Kasumi-1 (cell line): ENCODE measurements around the gene ZBTB39.
"Not testable (repeated sequence)": the region's sequence is repeated elsewhere in the genome, so short reads cannot be mapped to it uniquely, and the experiment has no call there.

Source experiments
- DNase-seq, 2 experiments: peaks; one replicate each; lab custom pipeline; 2025; lab: John Stamatoyannopoulos, UW

Gene ZBTB39

DNA sequence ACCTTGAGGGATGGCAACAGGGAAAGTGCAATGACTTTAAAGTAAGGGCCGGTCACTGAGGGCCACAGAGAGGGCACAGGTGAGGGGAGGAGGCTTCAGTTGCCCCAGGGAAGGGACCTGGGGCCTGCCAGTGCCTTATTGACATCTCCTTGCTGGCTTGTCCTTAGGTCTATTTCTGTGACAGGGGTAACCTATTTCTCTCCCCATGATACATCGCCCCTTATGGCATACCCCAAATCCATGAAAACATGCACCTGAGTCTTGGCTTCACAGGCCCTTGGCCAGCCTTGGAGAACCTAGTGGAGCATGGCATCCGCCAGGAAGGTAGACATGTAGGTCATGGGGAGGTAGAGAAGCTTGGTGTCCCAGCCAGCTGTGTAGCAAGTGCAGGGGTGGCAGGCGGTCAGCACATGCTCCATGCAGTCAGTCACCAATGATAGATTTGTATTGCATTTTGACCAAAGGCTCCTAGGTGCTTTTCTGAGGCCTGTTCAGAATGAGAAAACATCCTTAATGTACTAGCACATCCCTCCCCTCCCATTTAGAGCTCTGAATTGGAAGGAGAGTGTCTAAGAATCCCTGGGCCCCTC, 25.3 kb downstream of the ZBTB39 start:
- DNase-seq, result no peak

DNA sequence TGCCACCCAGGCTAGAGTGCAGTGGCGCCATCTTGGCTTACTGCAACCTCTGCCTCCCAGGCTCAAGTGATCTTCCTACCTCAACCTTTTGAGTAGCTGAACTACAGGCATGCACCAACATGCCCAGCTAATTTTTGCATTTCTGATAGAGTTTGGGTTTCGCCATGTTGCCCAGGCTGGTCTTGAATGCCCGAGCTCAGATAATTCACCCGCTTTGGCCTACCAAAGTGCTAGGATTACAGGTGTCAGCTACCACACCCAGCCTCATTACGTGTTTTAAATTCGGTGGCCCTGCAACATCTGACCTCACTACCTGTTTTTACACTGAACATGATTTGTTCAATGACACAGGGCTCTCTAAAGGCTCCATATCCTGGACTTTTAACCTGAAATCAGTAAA, 26.1 kb downstream of the ZBTB39 start:
- DNase-seq, result no peak

DNA sequence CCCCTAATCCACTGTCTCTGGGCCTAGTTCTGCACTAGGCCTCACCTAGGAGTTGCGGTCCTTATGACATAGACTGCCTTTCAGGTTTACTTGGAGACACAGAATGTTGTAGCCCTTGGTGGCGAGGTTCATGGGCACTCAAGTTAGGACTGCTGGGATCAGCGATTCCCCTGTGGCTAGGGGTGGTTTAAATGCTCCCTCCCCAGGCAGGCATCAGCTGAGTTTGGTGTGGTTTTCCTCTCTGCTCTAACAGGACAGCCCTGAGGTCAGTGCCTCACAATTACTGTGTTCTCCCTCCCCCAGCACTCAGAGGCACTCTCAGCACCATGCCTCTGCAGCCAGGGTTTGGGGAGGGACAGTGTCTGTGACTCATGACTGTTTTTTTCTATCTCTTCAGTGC, 26.7 kb downstream of the ZBTB39 start:
- DNase-seq, result no peak

DNA sequence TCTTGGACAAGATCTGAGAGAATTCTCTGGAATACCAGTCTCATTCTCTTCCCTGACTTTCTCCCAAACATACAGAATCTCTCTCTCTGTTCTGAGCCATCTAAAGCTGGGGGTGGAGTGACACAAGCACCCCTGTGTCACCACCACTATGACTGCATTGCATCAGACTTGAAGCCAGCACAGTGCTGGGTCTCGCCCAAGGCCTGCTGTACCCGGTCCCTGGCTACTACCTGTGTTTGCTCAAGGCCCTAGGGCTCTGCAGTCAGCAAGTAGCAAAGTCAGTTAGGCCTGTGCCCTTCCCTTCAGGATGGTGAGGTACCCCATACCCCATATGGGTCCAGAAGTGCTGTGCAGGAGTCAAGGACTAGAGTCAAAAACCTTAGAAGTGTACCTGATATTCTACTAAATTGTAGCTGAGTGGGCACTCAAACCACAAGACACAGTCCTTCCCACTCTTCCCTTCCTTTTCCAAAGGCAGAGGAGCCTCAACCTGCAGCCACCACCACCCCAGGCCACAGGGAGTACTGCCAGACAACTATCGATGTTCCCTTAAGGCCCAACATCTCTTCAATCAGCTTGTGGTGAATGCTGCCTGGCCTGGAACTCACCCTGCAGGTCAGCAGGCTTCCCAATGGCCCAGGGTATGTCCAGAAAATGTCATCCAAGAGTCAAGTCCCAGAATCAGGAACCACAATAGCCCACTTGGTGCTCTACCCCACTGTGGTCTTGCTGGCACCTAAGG, 27.8 kb downstream of the ZBTB39 start:
- DNase-seq, result no peak

DNA sequence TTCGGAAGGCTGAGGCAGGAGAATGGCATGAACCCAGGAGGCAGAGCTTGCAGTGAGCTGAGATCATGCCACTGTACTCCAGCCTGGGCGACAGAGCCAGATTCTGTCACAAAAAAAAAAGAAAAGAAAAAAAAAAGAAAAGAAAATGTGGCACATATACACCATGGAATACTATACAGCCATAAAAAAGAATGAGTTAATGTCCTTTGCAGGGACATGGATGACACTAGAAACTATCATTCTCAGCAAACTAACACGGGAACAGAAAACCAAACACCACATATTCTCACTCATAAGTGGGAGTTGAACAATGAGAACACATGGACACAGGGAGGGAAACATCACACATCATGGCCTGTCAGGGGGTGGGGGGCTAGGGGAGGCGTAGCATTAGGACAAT, 29.0 kb downstream of the ZBTB39 start:
- not testable (repeated sequence) for DNase-seq

DNA sequence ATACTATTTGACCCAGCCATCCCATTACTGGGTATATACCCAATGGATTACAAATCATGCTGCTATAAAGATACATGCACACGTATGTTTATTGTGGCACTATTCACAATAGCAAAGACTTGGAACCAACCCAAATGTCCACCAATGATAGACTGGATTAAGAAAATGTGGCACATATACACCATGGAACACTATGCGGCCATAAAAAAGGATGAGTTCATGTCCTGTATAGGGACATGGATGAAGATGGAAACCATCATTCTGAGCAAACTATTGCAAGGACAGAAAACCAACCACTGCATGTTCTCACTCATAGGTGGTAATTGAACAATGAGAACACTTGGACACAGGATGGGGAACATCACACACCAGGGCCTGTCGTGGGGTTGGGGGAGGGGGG, 32.1 kb downstream of the ZBTB39 start:
- not testable (repeated sequence) for DNase-seq

DNA sequence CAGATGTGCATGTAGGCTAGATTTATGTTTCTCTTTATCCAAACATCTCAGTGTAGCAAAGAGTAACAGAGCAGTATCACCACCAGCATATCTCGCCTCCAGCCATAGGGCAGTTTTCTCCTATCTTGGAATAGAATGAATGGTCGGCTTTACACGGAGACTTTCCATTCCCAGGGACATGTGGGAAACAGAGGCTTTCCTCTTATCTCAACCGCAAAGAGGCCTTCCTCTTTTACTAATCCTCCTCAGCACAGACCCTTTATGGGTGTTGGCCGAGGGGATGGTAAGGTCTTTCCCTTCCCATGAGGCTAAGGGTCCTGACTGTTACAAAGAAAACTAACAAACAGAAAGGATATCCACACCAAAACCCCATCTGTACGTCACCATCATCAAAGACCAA, 37.4 kb downstream of the ZBTB39 start:
- DNase-seq, result not testable (repeated sequence)

DNA sequence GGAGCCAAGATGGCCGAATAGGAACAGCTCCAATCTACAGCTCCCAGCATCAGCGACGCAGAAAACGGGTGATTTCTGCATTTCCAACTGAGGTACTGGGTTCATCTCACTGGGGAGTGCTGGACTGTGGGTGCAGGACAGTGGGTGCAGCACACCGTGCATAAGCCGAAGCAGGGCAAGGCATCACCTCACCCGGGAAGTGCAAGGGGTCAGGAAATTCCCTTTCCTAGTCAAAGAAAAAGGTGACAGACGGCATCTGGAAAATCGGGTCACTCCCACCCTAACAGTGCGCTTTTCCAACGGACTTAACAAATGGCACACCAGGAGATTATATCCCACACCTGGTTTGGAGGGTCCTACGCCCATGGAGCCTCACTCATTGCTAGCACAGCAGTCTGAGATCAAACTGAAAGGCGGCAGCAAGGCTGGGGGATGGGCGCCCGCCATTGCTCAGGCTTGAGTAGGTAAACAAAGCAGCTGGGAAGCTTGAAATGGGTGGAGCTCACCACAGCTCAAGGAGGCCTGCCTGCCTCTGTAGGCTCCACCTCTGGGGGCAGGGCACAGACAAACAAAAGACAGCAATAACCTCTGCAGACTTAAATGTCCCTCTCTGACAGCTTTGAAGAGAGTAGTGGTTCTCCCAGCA, 40.2 kb downstream of the ZBTB39 start:
- DNase-seq, result not testable (repeated sequence)

DNA sequence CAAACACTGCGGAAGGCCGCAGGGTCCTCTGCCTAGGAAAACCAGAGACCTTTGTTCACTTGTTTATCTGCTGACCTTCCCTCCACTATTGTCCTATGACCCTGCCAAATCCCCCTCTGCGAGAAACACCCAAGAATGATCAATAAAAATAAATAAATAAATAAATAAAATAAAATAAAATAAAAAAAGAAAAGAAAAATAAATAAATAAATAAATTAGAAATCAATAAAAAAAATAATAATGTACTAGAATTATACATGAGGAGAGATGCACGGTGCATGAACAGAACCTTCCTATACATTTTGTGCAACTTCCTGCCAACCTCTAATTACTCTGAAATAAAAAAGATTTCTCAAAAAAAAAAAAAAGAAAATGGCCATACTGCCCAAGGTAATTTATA, 41.2 kb downstream of the ZBTB39 start:
- DNase-seq, result not testable (repeated sequence)

DNA sequence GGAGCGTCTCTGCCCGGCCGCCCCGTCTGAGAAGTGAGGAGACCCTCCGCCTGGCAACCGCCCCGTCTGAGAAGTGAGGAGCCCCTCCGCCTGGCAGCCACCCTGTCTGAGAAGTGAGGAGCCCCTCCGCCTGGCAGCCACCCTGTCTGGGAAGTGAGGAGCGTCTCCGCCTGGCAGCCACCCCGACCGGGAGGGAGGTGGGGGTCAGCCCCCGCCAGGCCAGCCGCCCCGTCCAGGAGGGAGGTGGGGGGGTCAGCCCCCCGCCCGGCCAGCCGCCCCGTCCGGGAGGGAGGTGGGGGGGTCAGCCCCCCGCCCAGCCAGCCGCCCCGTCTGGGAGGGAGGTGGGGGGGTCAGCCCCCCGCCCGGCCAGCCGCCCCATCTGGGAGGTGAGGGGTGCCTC, 42.8 kb downstream of the ZBTB39 start:
- DNase-seq, result not testable (repeated sequence)

DNA sequence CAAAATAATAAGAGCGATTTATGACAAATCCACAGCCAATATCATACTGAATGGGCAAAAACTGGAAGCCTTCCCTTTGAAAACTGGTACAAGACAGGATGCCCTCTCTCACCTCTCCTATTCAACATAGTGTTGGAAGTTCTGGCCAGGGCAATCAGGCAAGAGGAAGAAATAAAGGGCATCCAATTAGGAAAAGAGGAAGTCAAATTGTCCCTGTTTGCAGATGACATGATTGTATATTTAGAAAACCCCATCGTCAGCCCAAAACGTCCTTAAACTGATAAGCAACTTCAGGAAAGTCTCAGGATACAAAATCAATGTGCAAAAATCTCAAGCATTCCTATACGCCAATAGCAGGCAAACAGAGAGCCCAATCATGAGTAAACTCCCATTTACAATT, 44.1 kb downstream of the ZBTB39 start:
- DNase-seq, result not testable (repeated sequence)

DNA sequence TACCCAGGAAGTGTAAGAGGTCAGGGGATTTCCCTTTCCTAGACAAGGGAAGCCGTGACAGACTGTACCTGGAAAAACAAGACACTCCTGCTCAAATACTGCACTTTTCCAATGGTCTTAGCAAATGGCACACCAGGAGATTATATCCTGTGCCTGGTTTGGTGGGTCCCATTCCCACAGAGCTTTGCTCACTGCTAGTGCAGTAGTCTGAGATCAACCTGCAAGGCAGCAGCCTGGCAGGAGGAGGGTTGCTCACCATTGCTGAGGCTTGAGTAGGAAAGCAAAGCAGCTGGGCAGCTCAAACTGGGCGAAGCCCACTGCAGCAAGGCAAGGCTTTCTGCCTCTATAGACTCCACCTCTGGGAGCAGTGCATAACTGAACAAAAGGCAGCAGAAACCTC, 47.9 kb downstream of the ZBTB39 start:
- DNase-seq, result no peak

DNA sequence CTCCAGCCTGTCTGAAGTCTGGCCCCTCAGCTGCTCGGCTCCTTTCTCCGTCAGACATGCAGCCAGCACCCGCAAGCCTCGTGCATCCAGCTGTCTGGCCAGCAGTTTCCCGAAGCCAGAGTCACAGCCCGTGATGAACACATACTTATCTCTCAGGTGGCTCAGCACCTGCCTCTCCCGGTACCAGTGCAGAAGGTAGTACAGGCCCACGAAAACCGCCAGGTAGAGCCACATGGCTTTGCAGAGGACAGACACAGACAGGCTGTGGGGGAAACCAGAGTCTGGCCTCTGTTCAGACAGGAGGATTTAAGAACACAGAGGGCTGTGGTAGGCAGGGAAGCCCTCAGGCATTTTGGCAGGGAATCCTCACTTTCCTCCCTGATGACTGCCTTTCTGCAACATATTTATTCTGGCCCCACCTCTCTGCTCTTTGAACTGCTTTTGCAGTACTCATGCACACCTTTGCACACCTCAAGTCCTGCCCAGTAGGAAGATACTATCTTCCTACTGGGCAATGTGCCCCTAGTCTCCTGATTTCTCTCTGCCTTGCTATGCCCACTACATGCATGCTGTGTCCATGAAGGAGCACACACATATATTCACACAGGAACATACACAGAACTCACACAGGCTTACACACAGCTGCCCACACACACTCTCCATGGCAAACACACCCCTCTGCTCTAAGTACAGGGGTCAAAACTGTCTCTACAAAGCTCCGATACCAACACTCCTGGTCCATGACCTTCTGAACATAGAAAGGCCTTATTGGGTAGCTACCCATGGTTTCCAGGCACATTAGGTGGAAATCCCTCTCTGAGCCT, 48.9 kb downstream of the ZBTB39 start, which contains the start of gene RDH16:
Gene RDH16 (minus strand): TSS at position 380 of the 824 bp plus-strand sequence. CDS start 146 bp downstream, at position 234.
- no peak for DNase-seq

DNA sequence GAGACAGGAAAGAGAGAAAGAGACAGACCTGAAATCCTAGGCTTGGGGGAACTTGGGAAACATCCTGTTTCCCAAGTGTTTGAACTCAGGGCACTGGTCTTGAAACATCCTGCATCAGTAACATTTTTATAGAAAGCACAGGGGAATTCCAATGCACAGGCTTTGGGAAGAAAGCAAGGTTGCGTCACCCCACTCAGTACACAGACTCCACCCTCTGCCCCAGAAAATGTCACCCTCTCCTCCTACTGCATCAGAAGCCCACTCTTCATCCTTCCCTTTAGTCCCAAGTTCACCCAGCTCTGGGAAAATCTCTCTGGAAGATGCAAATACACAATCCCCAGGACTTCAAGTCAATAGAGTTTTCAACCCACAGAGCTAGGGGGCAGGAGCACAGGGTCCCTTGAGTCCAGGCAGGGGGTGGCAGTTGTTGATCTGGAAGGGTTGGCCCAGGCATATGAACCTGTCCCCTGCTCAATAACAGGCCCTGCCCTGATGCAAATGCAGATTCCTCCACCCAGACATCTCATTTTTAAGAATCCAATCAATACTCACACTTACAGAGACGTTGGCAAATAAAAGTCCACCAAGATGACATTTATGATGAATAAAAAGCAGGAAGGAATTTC, 50.6 kb downstream of the ZBTB39 start:
- no peak for DNase-seq

DNA sequence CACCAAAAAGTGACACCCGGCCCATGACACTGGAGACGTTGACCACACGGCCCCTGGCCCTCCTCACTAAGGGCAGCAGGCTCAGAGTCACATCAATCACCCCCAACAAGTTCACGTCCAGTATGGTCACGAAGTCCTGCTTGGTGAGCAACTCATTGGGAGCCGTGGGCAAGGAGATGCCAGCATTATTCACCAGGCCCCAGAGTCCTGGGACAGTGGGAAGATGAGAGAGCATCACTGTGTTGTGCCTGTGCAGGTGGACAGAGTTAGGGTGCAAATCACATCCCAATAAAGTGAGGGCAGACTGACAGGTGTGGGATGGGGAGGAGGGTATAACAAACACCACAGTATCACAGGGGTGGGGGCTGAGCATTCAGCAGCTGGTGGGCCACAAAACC, 51.4 kb downstream of the ZBTB39 start:
- no peak for DNase-seq

DNA sequence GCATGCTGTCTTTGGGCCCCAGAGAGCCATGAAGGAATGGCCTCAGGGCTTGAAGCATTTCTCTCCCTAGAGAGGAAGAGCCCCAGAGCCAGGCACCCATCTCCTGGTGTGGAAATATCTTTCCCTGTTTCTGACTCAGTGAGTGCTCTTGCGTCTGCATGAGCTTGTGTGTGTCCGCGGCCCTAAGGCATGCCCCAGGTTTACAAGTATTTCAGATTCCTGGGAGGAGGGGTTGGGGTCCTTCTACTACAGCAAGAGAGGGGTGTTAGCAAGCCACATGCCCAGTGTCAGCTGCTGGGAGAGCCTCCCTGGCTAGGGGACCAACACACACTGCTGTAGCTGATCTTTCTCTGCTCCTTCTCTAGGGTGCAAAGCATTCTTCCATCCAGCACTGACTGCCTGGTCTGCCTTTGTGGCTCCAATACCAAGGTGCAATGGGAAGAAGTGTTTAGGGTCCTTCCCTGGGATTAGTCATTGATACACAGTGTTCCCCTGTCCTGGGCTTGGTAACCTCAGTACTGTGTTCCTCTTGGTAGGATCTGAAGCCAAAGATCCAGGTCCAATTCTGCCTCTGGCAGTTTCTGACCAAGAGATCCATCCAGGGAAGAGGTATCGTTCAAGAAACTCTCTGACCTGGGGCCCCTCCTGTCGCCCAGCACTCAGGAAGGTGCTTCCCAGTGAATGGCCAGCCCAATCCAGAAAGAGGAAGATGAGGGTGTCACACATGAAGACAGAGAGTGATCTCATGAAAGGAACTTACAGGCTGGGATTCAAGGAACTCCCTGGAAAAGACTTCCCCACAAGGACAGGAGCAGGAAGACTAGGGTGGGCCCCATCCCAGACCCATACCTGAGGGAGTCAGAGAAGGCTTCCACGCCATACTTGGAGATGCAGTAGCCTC, 52.0 kb downstream of the ZBTB39 start:
- DNase-seq, result no peak

DNA sequence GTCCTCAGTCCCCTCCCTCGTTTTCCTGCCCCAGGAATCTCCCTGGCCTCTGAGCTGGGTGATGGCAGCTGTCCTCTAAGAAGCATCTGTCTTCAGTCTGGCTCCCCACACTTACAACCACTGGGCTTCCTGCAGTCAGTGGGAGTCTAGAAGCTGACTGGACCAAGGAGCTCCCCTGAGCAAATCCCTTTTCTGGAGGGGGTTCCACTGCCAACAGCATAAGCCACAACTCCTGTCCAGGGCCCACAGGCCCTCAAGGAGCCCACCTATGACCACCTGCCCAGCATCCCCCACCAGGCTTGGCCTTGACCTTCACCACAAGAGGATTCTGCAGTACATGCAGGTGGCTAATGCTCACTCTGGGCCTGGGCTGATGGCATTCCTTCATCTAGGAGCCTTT, 53.0 kb downstream of the ZBTB39 start:
- no peak for DNase-seq

DNA sequence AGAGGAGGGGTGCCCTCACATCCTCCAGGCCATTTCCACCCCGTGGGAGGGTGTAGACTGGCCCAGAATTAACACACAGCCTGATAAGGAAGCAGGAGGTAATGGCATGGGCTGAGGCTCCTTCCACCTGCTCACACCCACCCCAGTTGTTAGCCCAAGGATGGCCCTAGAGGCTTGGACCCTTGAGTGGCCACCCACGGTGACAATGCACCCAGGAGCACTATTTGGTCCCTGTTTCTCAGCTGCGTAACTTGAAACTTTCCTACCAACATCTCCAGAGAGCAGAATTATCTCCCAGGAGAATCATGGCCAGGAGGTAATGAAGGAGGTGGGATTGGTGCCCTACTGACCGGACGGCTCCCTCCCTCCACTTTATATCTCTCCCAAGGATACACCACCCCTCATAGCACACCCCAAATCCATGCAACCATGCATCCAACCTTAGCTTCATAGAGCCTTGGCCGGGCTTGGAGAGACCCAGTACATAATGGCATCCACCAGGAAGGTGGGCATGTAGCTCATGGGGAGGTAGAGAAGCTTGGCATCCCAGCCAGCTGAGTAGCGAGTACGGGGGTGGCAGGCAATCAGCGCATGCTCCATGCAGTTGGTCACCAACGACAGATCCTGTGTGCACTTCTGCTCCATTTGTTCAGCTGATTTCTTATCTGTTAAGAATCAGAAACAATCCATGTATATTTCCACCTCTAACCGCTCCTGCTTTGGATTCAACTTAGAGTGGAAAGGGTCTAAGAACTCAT, 54.6 kb downstream of the ZBTB39 start:
- DNase-seq, result no peak

DNA sequence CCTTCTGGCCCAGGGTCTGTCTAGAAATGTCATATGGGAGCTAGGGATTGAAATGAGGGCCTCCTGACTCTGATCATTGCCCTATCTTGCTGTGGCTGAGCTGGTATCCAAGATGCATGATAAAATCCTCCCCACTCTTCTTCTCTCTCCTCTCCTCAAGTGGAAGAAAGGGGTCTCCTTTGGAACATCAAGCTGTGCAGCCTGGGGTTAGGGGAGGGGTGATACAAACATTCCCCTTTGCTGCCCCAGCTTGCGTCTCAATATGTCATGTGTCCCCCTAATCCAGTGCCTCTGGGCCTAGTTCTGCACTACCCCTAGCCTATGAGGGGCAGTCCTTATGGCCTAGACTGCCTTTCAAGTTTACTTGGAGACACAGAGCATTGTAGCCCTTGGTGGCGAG, 57.5 kb downstream of the ZBTB39 start:
- no peak for DNase-seq
